ENCODE measurements around the gene GTPBP4.
"Not testable (repeated sequence)": the region's sequence is repeated elsewhere in the genome, so short reads cannot be mapped to it uniquely, and the experiment has no call there.

GTPBP4 gene

DNA sequence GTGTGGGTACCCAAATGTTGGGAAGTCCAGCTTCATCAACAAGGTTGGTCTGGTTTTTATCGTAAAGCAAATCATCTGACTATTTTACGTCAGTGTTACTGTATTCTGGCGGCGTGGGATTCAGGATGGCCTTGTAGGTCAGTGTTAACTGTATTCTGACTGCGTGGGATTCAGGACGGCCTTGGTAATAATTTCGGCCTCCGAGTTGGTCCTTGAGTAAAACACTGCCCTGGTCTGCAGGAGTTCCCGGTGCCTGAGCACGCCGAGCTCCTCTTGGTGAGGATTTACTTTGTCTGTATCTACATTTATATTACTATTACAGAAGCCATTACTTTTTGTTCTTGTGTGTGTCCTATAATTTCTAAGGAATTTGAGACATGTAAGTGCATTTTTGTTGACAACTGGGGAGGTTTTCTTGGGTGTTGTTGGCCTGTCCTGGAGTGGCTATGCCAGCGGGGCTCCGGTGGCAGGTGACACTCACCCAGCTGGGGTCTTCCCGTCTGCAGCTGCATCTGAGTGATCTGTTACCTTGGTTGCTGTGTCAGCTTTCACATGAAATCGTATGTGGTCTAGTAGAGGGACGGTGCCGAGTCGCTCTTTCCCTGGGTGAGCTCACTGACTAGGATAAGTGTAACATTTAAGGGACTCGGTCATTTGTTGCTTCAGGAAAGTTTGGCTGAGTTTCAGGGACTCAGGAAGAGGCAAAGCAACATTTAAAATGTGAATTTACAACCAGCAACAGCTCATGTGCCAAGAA lies 9.2 kb downstream of the GTPBP4 start:
- ChIA-PET POLR2A (no interaction called here), CTCF (no interaction called here)
- no peak overlapping the region for H3K4me3 ChIP-seq (ENCODE audit: low read depth, low read length)
- TF ChIP-seq, protein P1, sequence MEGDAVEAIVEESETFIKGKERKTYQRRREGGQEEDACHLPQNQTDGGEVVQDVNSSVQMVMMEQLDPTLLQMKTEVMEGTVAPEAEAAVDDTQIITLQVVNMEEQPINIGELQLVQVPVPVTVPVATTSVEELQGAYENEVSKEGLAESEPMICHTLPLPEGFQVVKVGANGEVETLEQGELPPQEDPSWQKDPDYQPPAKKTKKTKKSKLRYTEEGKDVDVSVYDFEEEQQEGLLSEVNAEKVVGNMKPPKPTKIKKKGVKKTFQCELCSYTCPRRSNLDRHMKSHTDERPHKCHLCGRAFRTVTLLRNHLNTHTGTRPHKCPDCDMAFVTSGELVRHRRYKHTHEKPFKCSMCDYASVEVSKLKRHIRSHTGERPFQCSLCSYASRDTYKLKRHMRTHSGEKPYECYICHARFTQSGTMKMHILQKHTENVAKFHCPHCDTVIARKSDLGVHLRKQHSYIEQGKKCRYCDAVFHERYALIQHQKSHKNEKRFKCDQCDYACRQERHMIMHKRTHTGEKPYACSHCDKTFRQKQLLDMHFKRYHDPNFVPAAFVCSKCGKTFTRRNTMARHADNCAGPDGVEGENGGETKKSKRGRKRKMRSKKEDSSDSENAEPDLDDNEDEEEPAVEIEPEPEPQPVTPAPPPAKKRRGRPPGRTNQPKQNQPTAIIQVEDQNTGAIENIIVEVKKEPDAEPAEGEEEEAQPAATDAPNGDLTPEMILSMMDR (IDR thresholded peaks at IDR 0.05; ENCODE audit: insufficient read depth, low read length, missing control alignments), result no peak
- no peak for DNase-seq (ENCODE audit: low read depth, low spot score)

DNA sequence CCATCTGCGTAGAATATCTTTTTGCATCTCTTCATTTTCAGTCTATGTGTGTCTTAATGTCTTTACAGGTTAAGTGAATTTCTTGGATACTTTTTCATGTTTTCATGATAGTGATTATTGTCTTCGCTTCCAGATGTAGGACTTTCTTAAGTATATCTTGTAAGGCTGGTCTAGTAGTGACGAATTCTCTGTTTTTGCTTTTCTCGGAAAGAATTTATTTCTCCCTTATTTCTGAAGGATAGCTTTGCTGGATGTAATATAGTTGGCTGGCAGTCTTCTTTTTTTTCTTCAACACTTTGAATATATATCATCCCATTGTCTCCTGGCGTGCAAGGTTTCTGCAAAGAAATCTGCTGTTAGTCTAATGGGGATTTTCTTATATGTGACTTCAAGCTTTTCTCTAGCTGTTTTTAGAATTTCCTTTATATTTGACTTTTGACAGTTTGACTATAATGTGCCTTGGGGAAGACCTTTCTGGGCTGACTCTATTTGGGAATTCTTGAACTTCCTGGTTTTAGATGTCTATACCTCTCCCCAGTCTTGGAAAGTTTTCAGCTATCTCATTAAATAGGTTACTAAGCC lies 14.3 kb downstream of the GTPBP4 start:
- CTCF ChIA-PET, result no interaction called here
- POLR2A ChIA-PET, result no interaction called here
- TF ChIP-seq, protein P1 (IDR thresholded peaks at IDR 0.05; ENCODE audit: insufficient read depth, low read length, missing control alignments), result no peak
- no peak for DNase-seq (ENCODE audit: low read depth, low spot score)
- H3K4me3 ChIP-seq (ENCODE audit: low read depth, low read length), result no peak overlapping the region

DNA sequence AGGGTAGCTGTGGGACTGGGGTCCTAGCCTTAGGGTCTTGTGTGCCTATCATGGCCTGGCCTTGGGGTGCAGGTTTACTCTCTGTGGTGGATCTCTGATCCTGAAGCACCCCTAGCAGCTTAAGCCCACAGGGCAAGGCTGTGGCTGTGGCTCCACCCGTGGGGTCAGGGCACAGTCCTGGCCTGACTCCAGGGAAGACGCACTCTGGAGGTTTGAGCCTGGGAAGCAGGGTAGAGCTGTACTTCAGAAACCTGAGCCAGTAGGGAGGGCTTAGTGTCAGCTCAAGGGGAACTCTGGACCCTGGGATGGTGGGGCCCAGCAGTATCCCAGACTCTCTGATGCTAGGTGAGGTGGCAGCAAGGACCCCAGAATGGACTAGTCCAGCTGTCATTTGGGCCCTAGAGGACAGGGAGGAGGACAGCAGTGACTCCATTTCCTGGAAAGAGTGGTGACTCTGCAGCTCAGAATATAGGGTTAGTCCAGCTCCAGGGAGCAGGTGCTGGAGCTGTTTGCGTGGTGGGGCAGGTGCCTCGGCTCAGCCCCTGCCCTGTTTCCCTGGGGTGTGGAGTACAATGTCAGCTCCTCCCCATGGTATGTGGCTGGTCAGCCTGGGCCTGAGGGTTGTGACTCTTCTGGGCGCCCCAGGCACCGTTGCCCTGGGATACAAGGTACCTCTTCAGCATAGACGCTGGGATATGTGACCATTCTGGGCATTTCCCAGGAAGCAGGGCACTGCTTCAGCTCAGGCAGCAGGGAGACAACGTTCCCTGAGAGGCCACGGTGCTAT lies 15.8 kb downstream of the GTPBP4 start:
- no peak for DNase-seq (ENCODE audit: low read depth, low spot score)
- CTCF ChIA-PET, result interaction anchor here (1.9 kb wide), 1 partner anchor 14 kb away, joined by 6 read pairs; no protein-coding TSS in a partner anchor
- no peak overlapping the region for H3K4me3 ChIP-seq (ENCODE audit: low read depth, low read length)
- TF ChIP-seq, protein P1 (IDR thresholded peaks at IDR 0.05; ENCODE audit: insufficient read depth, low read length, missing control alignments), result no peak
- POLR2A ChIA-PET, result interaction anchor here (1.2 kb wide), 1 partner anchor 16 kb away, joined by 3 read pairs; no protein-coding TSS in a partner anchor

DNA sequence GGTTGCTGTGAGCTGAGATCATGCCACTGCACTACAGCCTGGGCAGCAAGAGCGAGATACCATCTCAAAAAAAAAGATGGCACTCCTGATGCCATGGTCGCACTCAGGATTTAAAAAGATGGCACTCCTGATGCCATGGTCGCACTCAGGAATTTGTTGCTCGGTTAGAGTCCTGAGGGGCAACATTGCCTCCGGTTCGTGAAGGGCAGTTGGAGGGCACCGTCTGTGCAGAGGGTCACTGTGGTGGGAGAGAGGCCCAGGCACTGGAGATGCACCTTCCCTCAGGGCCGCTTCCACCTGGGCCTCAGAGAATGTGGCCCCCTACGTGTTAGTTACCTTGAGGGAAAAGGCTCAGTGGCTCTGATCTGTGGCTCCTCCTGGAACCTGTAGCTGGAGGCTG lies 18.3 kb downstream of the GTPBP4 start:
- DNase-seq (ENCODE audit: low read depth, low spot score), result no peak
- TF ChIP-seq, protein P1 (IDR thresholded peaks at IDR 0.05; ENCODE audit: insufficient read depth, low read length, missing control alignments), result no peak
- POLR2A ChIA-PET, result no interaction called here
- H3K4me3 ChIP-seq (ENCODE audit: low read depth, low read length), result no peak overlapping the region
- CTCF ChIA-PET, result no interaction called here

DNA sequence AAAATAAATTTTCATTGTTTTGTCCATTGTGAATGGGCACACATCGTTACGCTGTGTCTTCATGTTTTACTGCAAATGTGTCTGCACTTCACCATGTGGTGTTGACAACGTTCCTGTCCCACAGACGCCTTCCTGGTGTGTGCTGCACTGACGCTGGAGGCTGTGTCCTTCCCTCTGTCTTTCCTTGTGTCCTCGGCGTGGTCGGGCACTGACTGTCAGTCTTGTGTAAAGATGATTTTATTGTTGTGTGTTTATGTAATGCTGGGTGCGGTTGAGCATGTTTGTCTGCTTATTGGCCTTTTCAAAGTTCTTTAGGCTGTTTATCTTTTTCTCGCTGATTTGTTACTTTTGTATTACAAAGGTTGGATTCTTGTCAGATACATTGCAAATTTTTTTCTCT lies 19.3 kb downstream of the GTPBP4 start:
- DNase-seq (ENCODE audit: low read depth, low spot score), result no peak
- H3K4me3 ChIP-seq (ENCODE audit: low read depth, low read length), result no peak overlapping the region
- TF ChIP-seq, protein P1 (IDR thresholded peaks at IDR 0.05; ENCODE audit: insufficient read depth, low read length, missing control alignments), result no peak
- ChIA-PET CTCF (no interaction called here), POLR2A (no interaction called here)

DNA sequence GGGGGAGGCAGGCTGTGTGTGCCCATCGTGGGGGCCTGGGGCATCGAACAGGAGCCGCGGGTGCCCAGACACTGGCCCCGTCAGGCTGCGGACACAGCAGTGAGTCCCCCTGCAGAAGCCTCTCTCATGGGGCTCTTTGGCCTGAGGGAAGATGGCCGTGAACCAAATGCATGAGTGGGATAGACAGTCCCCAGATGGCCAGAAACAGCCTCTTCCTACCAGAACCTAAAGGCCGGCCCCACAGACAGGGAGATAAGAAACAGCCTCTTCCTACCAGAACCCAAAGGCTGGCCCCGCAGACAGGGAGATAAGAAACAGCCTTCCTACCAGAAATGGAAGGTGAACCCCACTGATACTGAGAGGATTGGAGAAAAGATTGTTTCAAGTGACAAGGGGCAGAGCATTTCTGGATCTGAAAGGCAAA lies 20.8 kb downstream of the GTPBP4 start:
- POLR2A ChIA-PET, result no interaction called here
- TF ChIP-seq, protein P1 (IDR thresholded peaks at IDR 0.05; ENCODE audit: insufficient read depth, low read length, missing control alignments), result no peak
- DNase-seq (ENCODE audit: low read depth, low spot score), result no peak
- no peak overlapping the region for H3K4me3 ChIP-seq (ENCODE audit: low read depth, low read length)
- CTCF ChIA-PET, result no interaction called here

DNA sequence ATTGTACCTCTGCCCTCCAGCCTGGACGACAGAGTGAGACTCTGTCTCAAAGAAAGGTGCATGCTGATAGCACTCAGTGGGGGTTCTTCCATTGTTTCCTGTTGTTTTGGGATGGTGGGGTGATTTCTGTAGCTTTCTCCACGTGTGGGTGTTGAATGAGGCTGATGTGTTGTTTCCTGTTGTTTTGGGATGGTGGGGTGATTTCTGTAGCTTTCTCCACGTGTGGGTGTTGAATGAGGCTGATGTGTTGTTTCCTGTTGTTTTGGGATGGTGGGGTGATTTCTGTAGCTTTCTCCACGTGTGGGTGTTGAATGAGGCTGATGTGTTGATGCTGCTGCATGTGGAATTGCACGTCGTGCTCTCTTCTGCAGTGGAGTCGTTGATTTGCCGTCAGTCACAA lies 21.7 kb downstream of the GTPBP4 start:
- POLR2A ChIA-PET; H3K4me3 ChIP-seq (ENCODE audit: low read depth, low read length); CTCF ChIA-PET; DNase-seq (ENCODE audit: low read depth, low spot score): not testable (repeated sequence)

Measured in AG04449 (cell line).